HepG2 (cell line): Measurements from ENCODE around the gene IGFBP5. TPM values are rescaled to one million over a fixed set of nuclear protein-coding genes. Genes with fewer than 3 reads are reported as not detected.
A peak's percentile ranks its signal among the peaks of the same experiment; 100 is the strongest.

Source experiments
- ARNTL ChIP-seq: sonication (generic); formaldehyde crosslinking; IDR thresholded peaks from 2 replicates; pipeline ENCODE4 v1.4.0; 2020; ENCODE audit warnings: mild to moderate bottlenecking, missing genetic modification reagents
- CTCF ChIP-seq: sonication (generic); formaldehyde crosslinking; IDR thresholded peaks from 2 replicates; pipeline ENCODE4 v1.5.0; 2020; ENCODE audit warnings: mild to moderate bottlenecking, missing genetic modification reagents, moderate library complexity
- DBP ChIP-seq: sonication (generic); formaldehyde crosslinking; IDR thresholded peaks from 2 replicates; pipeline ENCODE4 v1.4.0; 2020; ENCODE audit warnings: missing genetic modification reagents; ENCODE audit errors: not compliant biosample characterization
- DR1 ChIP-seq: sonication (generic); formaldehyde crosslinking; IDR thresholded peaks from 2 replicates; pipeline ENCODE4 v1.8.0; 2021; ENCODE audit warnings: mild to moderate bottlenecking, missing genetic modification reagents, inconsistent platforms
- FOXA1 ChIP-seq, 2 experiments: fragments of 450-650 bp in 1 of 2; sonication (generic) in 1 of 2; formaldehyde crosslinking in 1 of 2; IDR thresholded peaks; 2 replicates each; pipeline versions ENCODE4 v1.4.0 to v1.6.1; 2016 to 2020; ENCODE audit warnings: missing genetic modification reagents in 1 of 2
- HOXA3 ChIP-seq: sonication (generic); formaldehyde crosslinking; IDR thresholded peaks from 2 replicates; pipeline ENCODE4 v1.5.0; 2020; ENCODE audit warnings: missing genetic modification reagents
- IKZF5 ChIP-seq: IDR thresholded peaks from 2 replicates; pipeline ENCODE4 v1.6.1; 2018; ENCODE audit warnings: missing genetic modification reagents, mild to moderate bottlenecking, missing compliant biosample characterization
- KDM4B ChIP-seq: sonication (generic); formaldehyde crosslinking; IDR thresholded peaks from 2 replicates; pipeline ENCODE4 v1.4.0; 2020; ENCODE audit warnings: missing genetic modification reagents
- KDM6A ChIP-seq: IDR thresholded peaks from 2 replicates; pipeline ENCODE4 v1.6.1; 2016; ENCODE audit warnings: low read depth
- KLF15 ChIP-seq: sonication (generic); formaldehyde crosslinking; IDR thresholded peaks from 2 replicates; pipeline ENCODE4 v1.8.1; 2023; ENCODE audit warnings: borderline replicate concordance, mild to moderate bottlenecking, inconsistent platforms, missing genetic modification reagents, mixed read lengths
- MEIS1 ChIP-seq: sonication (generic); formaldehyde crosslinking; IDR thresholded peaks from 2 replicates; pipeline ENCODE4 v1.9.0; 2021; ENCODE audit warnings: mild to moderate bottlenecking, missing genetic modification reagents, moderate library complexity, borderline replicate concordance
- NRL ChIP-seq: sonication (generic); formaldehyde crosslinking; IDR thresholded peaks from 2 replicates; pipeline ENCODE4 v1.5.0; 2020; ENCODE audit warnings: missing genetic modification reagents, mild to moderate bottlenecking, moderate library complexity, borderline replicate concordance
- PAF1 ChIP-seq: IDR thresholded peaks from 2 replicates; pipeline ENCODE4 v1.6.1; 2016; ENCODE audit warnings: missing genetic modification reagents, missing compliant biosample characterization
- RBAK ChIP-seq: sonication (generic); formaldehyde crosslinking; IDR thresholded peaks from 2 replicates; pipeline ENCODE4 v1.5.1; 2020; ENCODE audit warnings: mild to moderate bottlenecking, missing genetic modification reagents
- REL ChIP-seq: sonication (generic); formaldehyde crosslinking; conservative IDR thresholded peaks from 2 replicates; pipeline ENCODE4 v1.8.0; 2022; ENCODE audit warnings: mild to moderate bottlenecking, missing genetic modification reagents, moderate library complexity
- THRA ChIP-seq: sonication (generic); formaldehyde crosslinking; IDR thresholded peaks from 2 replicates; pipeline ENCODE4 v1.4.0; 2020; ENCODE audit warnings: missing genetic modification reagents, borderline replicate concordance
- TIGD3 ChIP-seq: sonication (generic); formaldehyde crosslinking; IDR thresholded peaks from 2 replicates; pipeline ENCODE4 v1.5.1; 2020; ENCODE audit warnings: mild to moderate bottlenecking, missing genetic modification reagents, borderline replicate concordance
- ZFP90 ChIP-seq: sonication (generic); formaldehyde crosslinking; IDR thresholded peaks from 2 replicates; pipeline ENCODE4 v1.8.0; 2022; ENCODE audit warnings: missing genetic modification reagents, mild to moderate bottlenecking, inconsistent platforms, borderline replicate concordance
- ZMAT5 ChIP-seq: sonication (generic); formaldehyde crosslinking; IDR thresholded peaks from 2 replicates; pipeline ENCODE4 v1.5.0; 2020; ENCODE audit warnings: mild to moderate bottlenecking, low read depth, missing genetic modification reagents, borderline replicate concordance
- ZMYM3 ChIP-seq: sonication (generic); formaldehyde crosslinking; IDR thresholded peaks from 2 replicates; pipeline ENCODE4 v1.5.1; 2020; ENCODE audit warnings: mild to moderate bottlenecking, missing genetic modification reagents
- ZNF33A ChIP-seq: sonication (generic); formaldehyde crosslinking; IDR thresholded peaks from 2 replicates; pipeline ENCODE4 v1.5.1; 2020; ENCODE audit warnings: missing genetic modification reagents, mild to moderate bottlenecking, moderate library complexity, borderline replicate concordance
- ZNF605 ChIP-seq: sonication (generic); formaldehyde crosslinking; IDR thresholded peaks from 2 replicates; pipeline ENCODE4 v1.8.0; 2022; ENCODE audit warnings: mild to moderate bottlenecking, missing genetic modification reagents
- polyA plus RNA-seq, 8 experiments: library from polyadenylated mRNA; depleted of rRNA in 3 of 8; stranded (reverse) in 7 of 8; unstranded in 1 of 8; fragments of >200 nt; fragmentation: Illumina TruSeq in 4 of 8; extraction: Trizol in 4 of 8; gene quantifications; 2 replicates each; pipeline versions ENCODE4 v1.2.1 to v1.2.3, GENCODE V29; 2011 to 2016; ENCODE audit warnings: low read depth in 4 of 8, missing spikeins in 1 of 8, mixed read lengths in 1 of 8; ENCODE audit not compliant: insufficient read depth in 1 of 8
- total RNA-seq, 5 experiments: library from RNA; depleted of rRNA; stranded (reverse); fragments of >200 nt; fragmentation: Illumina TruSeq; extraction: Trizol; gene quantifications; 2 replicates each; pipeline ENCODE4 v1.2.3, GENCODE V29; 2016; ENCODE audit warnings: low read depth in 1 of 5

Gene IGFBP5
- total and polyA plus RNA-seq, 2 of the 13 experiments (the other 11 are each of a cell fraction or from before 2014, with no cell fraction given) = 0.15 TPM; not detected in 1

GRCh38 chr2:216666461-216667233 lies 28.7 kb downstream of the IGFBP5 start (continued):
- TF ChIP-seq THRA (CRISPR knock-in tag) (0 out of 2 replicates have a peak, but pooled peaks have one; percentile 42), HOXA3 (peak; percentile 46; the same call in 1 of the 2 replicates), RBAK (no peak), FOXA1 (IDR thresholded peaks at IDR 0.05) (no peak), FOXA1 (CRISPR knock-in tag; IDR thresholded peaks at IDR 0.05) (peak; percentile 37; the same call in 1 of the 2 replicates), TIGD3 (CRISPR knock-in tag) (no peak), PAF1 (CRISPR knock-in tag) (no peak), IKZF5 (CRISPR knock-in tag) (0 out of 2 replicates have a peak, but pooled peaks have one; percentile 68), REL (CRISPR knock-in tag) (no peak), DBP (CRISPR knock-in tag) (no peak), KDM6A (no peak), DR1 (CRISPR knock-in tag) (no peak), MEIS1 (CRISPR knock-in tag) (peak; percentile 58; the same call in 1 of the 2 replicates), KLF15 (CRISPR knock-in tag) (no peak), ARNTL (CRISPR knock-in tag) (no peak), ZNF605 (CRISPR knock-in tag) (0 out of 2 replicates have a peak, but pooled peaks have one; percentile 29), ZFP90 (CRISPR knock-in tag) (0 out of 2 replicates have a peak, but pooled peaks have one; percentile 17), NRL (CRISPR knock-in tag) (no peak), ZNF33A (CRISPR knock-in tag) (no peak), CTCF (CRISPR knock-in tag) (peak; percentile 98), ZMAT5 (CRISPR knock-in tag) (no peak), KDM4B (CRISPR knock-in tag) (peak; percentile 85; the same call in 1 of the 2 replicates), ZMYM3 (no peak)
